Measurements from ENCODE around the gene MILR1. TPM values are rescaled to one million over a fixed set of nuclear protein-coding genes. Genes with fewer than 3 reads are reported as not detected.
"Not testable (repeated sequence)": the region's sequence is repeated elsewhere in the genome, so short reads cannot be mapped to it uniquely, and the experiment has no call there.

The MILR1 gene
- total and polyA plus RNA-seq, 2 experiments from 2014 or later, result not detected

- Histone ChIP-seq H3K9me3 (ENCODE audit: low read depth) (no peaks in the 10 kb centered on the region), H3K4me1 (ENCODE audit: low read depth) (no peaks in the 10 kb centered on the region), H3K27ac (no peak overlapping the region), H3K4me3 (no peak overlapping the region), H3K27me3 (no peaks in the 10 kb centered on the region), H3K36me3 (no peaks in the 10 kb centered on the region)
- no peak for TF ChIP-seq CTCF (IDR thresholded peaks at IDR 0.05; ENCODE audit: low read depth, low read length)
- DNase-seq (ENCODE audit: low read depth in 1 of 2, low spot score in 1 of 2), result no peak
Observed at GRCh38 chr17:64458756-64459155, 9.8 kb downstream of the MILR1 start.

GRCh38 chr17:64459284-64459747 lies 10.4 kb downstream of the MILR1 start:
- Histone ChIP-seq H3K9me3 (ENCODE audit: low read depth) (no peaks in the 10 kb centered on the region), H3K4me3 (no peak overlapping the region), H3K27ac (no peak overlapping the region), H3K4me1 (ENCODE audit: low read depth) (no peaks in the 10 kb centered on the region), H3K36me3 (no peaks in the 10 kb centered on the region), H3K27me3 (no peaks in the 10 kb centered on the region)
- DNase-seq (ENCODE audit: low read depth in 1 of 2, low spot score in 1 of 2), result peak in 1 of 2 donors; percentile 32
- TF ChIP-seq CTCF (IDR thresholded peaks at IDR 0.05; ENCODE audit: low read depth, low read length), result no peak

- H3K27ac ChIP-seq, H3K27me3 ChIP-seq: not testable (repeated sequence)
Observed at GRCh38 chr17:64459818-64460217, 10.9 kb downstream of the MILR1 start.

GRCh38 chr17:64460955-64461354 lies 12.0 kb downstream of the MILR1 start:
- Histone ChIP-seq H3K36me3 (no peaks in the 10 kb centered on the region), H3K27ac (no peak overlapping the region), H3K9me3 (ENCODE audit: low read depth) (no peaks in the 10 kb centered on the region), H3K4me1 (ENCODE audit: low read depth) (no peaks in the 10 kb centered on the region), H3K27me3 (no peaks in the 10 kb centered on the region), H3K4me3 (no peak overlapping the region)
- no peak for TF ChIP-seq CTCF (IDR thresholded peaks at IDR 0.05; ENCODE audit: low read depth, low read length)
- DNase-seq (ENCODE audit: low read depth in 1 of 2, low spot score in 1 of 2), result peak in 1 of 2 donors; percentile 27

More at GRCh38 chr17:64459818-64460217, 10.9 kb downstream of the MILR1 start:
- H3K36me3 ChIP-seq; H3K4me3 ChIP-seq; H3K4me1 ChIP-seq (ENCODE audit: low read depth); H3K9me3 ChIP-seq (ENCODE audit: low read depth); DNase-seq (ENCODE audit: low read depth in 1 of 2, low spot score in 1 of 2): not testable (repeated sequence)

GRCh38 chr17:64461788-64462187 lies 12.9 kb downstream of the MILR1 start:
- DNase-seq (ENCODE audit: low read depth in 1 of 2, low spot score in 1 of 2), result no peak
- TF ChIP-seq CTCF (IDR thresholded peaks at IDR 0.05; ENCODE audit: low read depth, low read length), result no peak

GRCh38 chr17:64466019-64466735 lies 17.3 kb downstream of the MILR1 start:
- Histone ChIP-seq H3K4me3 (no peak overlapping the region), H3K4me1 (ENCODE audit: low read depth) (no peaks in the 10 kb centered on the region), H3K9me3 (ENCODE audit: low read depth) (no peaks in the 10 kb centered on the region), H3K27ac (no peak overlapping the region), H3K27me3 (no peaks in the 10 kb centered on the region), H3K36me3 (no peaks in the 10 kb centered on the region)
- DNase-seq (ENCODE audit: low read depth in 1 of 2, low spot score in 1 of 2), result no peak
- TF ChIP-seq CTCF (IDR thresholded peaks at IDR 0.05; ENCODE audit: low read depth, low read length), result no peak

More at GRCh38 chr17:64461788-64462187, 12.9 kb downstream of the MILR1 start:
- Histone ChIP-seq H3K36me3 (no peaks in the 10 kb centered on the region), H3K27ac (no peak overlapping the region), H3K4me3 (no peak overlapping the region), H3K4me1 (ENCODE audit: low read depth) (no peaks in the 10 kb centered on the region), H3K9me3 (ENCODE audit: low read depth) (no peaks in the 10 kb centered on the region), H3K27me3 (no peaks in the 10 kb centered on the region)

GRCh38 chr17:64466834-64467233 lies 17.9 kb downstream of the MILR1 start:
- not testable (repeated sequence) for H3K9me3 ChIP-seq (ENCODE audit: low read depth); H3K27ac ChIP-seq; H3K4me1 ChIP-seq (ENCODE audit: low read depth); H3K27me3 ChIP-seq; H3K36me3 ChIP-seq; DNase-seq (ENCODE audit: low read depth in 1 of 2, low spot score in 1 of 2); H3K4me3 ChIP-seq

All from cardiac muscle cell (in vitro differentiated cells and primary cell).